LNCaP clone FGC (cell line): Measurements from ENCODE around the gene LRRC3B.

Experiments used
- DNase-seq: peaks from one replicate; pipeline ENCODE4 v3.0.0-alpha.2; 2011; ENCODE audit warnings: low read depth
- H3K4me3 ChIP-seq: 2 replicates; pipeline ENCODE4 v1.5.1; 2011; ENCODE audit warnings: mild to moderate bottlenecking, low read depth, low read length, control low read depth
- TF ChIP-seq, protein P1 (sequence below): IDR thresholded peaks from 2 replicates; pipeline ENCODE4 v1.5.1; 2012; ENCODE audit warnings: mild to moderate bottlenecking; ENCODE audit not compliant: control insufficient read depth, insufficient read depth; ENCODE audit errors: extremely low read depth

Gene LRRC3B

DNA sequence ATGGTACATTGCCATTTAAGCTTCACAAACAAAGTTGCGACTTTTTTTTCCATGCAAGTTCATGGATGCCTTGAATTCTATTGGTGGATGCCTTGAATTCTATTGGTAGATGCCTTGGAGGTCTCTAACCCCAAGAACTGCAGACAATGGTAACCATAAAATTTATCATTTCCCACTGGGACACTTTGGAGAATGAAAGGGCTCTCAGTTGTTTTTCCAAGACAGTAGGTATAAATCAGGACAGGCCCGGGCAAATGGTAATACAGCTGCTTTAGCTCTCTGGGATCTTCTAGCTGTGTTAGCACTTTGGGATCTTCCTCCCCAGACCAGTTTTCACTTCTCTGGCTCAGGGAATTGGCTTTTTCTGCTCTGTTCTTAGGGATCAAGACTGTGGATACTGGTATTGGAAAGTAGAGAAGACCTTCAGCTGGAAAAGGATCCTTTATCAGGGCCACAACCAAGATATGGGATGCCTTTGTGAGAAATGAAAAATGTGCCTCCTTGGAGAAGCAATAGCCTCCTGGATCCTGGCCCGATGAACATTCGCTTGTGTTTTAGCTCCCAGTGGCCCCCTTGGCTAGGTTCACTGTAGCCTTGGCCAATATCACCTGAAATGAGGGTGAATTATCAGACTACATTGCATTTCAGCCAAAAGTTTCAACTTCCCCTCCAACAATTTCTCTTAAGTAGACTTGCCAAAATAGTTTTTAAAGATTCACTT lies 8.3 kb downstream of the LRRC3B start:
- TF ChIP-seq, protein P1, sequence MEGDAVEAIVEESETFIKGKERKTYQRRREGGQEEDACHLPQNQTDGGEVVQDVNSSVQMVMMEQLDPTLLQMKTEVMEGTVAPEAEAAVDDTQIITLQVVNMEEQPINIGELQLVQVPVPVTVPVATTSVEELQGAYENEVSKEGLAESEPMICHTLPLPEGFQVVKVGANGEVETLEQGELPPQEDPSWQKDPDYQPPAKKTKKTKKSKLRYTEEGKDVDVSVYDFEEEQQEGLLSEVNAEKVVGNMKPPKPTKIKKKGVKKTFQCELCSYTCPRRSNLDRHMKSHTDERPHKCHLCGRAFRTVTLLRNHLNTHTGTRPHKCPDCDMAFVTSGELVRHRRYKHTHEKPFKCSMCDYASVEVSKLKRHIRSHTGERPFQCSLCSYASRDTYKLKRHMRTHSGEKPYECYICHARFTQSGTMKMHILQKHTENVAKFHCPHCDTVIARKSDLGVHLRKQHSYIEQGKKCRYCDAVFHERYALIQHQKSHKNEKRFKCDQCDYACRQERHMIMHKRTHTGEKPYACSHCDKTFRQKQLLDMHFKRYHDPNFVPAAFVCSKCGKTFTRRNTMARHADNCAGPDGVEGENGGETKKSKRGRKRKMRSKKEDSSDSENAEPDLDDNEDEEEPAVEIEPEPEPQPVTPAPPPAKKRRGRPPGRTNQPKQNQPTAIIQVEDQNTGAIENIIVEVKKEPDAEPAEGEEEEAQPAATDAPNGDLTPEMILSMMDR: no peak
- H3K4me3 ChIP-seq: no peak overlapping the region
- DNase-seq: no peak

DNA sequence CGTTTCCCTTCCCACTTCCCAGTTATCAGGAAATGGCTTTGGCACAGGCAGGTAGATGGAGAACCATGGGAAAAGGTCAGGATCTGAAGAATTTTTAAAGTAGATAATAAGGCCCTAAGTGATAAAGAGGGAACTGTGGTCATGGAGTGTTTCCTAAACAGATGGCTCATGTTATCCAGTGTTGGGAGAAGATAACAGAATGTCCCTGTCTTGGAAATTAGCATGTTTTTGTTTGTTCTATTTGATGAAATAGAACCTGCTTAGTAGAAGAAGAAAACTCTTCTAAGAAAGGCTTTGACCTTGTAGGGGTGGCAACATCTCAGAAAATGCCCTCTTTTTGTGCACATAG lies 8.8 kb downstream of the LRRC3B start:
- TF ChIP-seq, protein P1: no peak
- no peak overlapping the region for H3K4me3 ChIP-seq
- DNase-seq: no peak

DNA sequence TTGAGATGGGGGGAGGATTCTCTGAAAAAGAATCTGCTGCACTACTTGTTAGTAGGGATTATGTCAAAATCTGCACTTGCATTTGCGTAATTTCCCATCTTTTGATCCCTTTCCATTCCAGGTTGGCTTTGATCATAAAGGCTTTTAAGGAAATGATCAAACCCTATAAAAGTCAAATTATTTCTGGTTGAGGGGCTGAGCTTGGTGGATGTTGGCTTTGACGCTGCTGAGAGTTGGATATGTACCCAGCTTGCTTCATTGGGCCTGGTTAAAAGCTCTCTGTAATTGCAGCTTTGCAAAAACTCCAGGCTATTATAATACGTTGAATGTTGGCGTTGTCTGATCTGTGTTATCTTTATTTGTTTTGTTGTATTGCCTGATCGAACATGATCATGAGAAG lies 12.0 kb downstream of the LRRC3B start:
- TF ChIP-seq, protein P1: no peak
- no peak overlapping the region for H3K4me3 ChIP-seq
- no peak for DNase-seq

DNA sequence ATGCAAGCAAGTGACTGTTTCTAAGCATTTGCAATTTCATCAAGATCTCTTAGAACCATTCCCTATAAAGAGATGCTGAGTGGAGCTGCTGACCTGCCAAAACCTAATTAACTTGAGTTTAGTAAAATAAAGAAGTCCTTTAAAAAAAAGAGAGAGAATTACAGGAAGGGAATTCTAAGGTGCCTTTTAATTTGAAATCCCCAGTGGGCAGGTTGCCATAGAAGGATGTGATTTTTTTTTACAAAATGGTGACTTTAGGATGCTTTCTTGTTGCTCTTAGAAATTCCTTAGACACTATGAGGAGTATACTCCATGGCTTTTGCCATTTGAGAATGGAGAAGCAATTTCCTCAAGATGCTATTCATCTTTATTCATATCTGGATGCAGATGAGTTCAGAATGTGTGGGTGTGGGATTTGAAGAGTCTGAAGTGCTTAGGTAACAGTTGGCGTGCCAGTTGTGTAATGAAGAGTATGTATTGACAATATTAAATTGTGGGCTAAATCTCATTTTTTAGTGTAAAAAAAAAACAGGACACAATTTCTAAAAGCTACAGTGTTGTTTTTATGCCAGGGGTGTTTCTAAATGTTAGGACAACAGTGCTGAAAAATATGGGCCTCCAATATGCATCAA lies 13.6 kb downstream of the LRRC3B start:
- H3K4me3 ChIP-seq: no peak overlapping the region
- TF ChIP-seq, protein P1: no peak
- DNase-seq: no peak

DNA sequence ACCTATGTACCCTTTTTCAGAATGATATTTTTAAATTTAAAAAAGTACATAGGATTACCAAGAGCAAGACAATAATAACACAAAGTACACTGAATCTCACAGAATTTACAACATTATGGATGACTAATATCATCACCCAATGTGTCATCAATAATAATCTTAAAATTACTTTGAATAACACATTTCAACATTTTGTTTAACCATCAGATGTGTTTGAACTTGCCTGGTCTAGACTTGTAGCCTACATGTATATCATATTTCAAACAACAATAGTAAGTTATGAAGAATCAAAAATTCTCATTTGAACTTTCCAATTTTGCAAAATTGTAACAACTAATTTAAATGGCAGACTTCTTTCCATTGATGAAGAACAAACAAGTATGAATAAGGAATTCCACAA lies 15.1 kb downstream of the LRRC3B start:
- TF ChIP-seq, protein P1: no peak
- DNase-seq: no peak
- H3K4me3 ChIP-seq: no peak overlapping the region

DNA sequence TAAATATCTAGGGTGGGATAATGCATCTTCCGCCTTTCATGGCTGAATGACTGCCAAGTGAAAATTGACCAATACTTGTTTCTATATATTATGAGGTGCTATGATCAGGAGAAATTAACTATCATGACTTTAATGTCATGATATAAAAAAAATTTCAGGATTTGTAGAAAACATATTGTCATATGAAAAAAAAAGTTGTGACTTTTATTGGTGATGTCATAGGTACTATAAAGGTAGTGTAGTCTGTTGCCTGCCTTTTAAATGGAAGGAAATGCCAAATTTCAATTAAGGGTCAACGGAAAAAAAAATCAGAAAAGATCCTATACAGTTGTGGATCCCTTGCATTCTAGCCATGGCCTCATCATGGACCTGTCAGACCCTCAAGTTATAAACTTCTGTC lies 15.5 kb downstream of the LRRC3B start:
- TF ChIP-seq, protein P1: no peak
- no peak overlapping the region for H3K4me3 ChIP-seq
- DNase-seq: no peak

DNA sequence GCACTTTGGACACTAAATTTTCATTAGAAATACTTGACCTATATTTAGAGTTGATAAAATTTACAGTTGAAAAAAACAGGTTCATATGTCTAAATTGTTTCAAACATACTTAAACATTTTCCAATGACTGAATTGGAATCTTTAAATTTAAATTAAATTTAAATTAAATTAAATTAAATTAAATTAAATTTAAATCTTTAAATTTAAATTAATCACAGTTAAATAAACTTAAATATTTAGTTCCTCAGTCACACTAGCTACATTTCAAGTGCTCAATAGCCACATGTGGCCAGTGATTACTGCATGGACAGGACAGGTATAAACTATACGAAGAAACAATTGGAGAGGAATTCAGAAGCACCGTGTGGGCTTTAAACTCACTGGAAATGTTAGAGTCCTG lies 16.8 kb downstream of the LRRC3B start:
- TF ChIP-seq, protein P1: no peak
- H3K4me3 ChIP-seq: no peak overlapping the region
- no peak for DNase-seq
